OCI-M2 (cell line): ENCODE measurements around the gene SAP30BP.

Source experiments
- DNase-seq: peaks from one replicate; lab custom pipeline; 2025; ENCODE audit not compliant: unreplicated experiment; lab: John Stamatoyannopoulos, UW

SAP30BP gene

GRCh38 chr17:75646638-75646992 lies 20.5 kb upstream of the SAP30BP start:
- DNase-seq = no peak

DNA sequence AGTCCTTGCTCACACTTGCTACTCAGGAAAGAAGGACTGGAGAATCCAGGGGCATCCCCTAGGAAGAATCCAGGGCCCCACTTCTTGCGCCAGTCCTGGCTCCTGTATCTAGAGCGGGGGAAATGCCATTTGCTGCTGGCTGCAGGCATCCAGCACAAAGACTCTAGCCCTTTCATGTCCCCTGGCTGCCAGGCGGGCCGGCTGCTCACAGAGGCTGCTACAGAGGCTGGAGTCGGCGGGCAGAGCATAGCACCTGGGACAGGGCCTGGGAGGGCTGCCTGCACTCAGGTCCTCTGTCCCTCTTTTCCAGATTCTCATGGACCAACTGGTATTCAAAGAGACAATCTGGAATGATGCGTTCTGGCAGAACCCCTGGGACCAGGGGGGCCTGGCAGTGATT lies 20.1 kb upstream of the SAP30BP start:
- DNase-seq = no peak

DNA sequence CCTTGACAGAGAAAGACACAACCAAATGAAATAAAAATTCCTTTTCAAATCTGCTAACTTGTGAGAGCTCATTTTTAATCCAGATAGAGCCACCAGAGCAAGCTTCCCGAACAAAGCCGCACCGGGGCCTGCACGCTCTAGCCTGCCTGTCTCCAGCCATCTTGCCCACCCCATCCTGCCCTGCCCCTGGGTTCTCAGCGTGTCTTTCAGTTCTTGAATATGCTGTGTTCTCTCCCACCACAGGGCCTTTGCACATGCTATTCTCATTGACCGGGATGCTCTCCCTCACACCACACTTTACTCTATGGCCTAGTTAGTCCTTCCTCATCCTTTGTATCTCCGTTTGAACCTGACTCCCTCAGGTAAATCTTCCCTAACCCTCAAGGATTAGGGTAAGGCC lies 19.2 kb upstream of the SAP30BP start:
- no peak for DNase-seq

DNA sequence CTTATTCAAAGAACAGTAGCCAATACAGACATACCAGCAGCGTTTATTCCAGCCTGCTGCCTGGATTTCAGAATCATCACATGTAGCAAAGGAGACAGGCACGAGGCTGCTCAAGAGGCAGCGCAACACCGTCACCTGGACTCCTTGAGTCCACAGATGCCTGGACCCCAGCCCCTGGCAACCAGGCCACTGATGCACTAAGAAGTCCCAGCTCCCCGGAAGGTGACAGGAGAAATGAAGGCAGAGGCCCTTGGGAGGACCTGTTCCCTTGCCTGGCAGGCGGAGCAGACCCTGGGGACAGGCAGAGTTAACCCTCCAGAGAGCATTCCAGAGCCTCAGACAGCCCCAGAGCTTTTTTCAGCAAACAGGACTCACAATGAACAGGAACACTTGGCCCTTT lies 17.5 kb upstream of the SAP30BP start:
- no peak for DNase-seq

GRCh38 chr17:75650874-75651273 lies 16.3 kb upstream of the SAP30BP start:
- no peak for DNase-seq

GRCh38 chr17:75652341-75652740 lies 14.8 kb upstream of the SAP30BP start:
- DNase-seq = no peak

GRCh38 chr17:75652934-75653549 lies 14.1 kb upstream of the SAP30BP start:
- DNase-seq = no peak

DNA sequence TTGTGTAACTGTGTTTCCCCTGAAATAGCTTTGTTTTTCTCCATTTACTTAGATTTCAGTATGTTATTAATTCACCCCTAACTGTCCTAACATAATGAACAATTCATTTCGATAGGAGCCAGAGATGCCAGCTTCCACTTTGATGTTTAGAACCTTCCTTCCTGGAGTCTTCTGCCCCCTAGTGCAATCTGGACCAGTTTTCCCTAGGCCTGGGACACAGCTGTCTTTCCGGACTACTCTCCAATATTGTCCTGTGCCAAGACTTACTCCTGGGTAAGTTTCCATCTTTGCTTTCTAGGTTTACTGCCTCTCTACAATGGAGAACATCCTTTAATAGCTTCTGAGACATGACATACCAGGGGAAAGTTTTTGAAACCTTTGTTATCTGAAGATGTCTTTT lies 13.0 kb upstream of the SAP30BP start:
- no peak for DNase-seq

- DNase-seq = no peak
These were observed 8.9 kb upstream of the SAP30BP start for GRCh38 chr17:75658237-75658636.

- DNase-seq = no peak
These were observed 5.6 kb upstream of the SAP30BP start for GRCh38 chr17:75661531-75661930.

DNA sequence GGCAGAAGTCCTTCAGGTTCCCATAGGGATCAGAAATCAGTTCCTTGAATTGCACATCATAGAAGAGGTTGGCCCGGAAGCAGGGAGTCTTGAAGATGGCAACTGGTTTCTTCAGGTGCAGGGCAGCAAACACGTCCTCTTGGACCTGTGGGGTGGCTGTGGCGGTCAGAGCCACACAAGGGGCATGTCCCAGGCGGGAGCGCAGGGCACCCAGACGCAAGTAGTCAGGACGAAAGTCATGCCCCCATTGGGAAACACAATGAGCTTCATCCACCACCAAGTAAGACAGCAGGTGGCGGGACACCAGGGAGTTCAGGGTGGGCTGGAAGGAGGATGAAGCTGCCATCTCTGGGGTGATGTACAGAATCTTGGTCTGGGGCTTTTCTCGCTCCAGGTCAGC lies 4.6 kb upstream of the SAP30BP start:
- no peak for DNase-seq

- no peak for DNase-seq
These were observed 3.0 kb upstream of the SAP30BP start for GRCh38 chr17:75664099-75664549.

DNA sequence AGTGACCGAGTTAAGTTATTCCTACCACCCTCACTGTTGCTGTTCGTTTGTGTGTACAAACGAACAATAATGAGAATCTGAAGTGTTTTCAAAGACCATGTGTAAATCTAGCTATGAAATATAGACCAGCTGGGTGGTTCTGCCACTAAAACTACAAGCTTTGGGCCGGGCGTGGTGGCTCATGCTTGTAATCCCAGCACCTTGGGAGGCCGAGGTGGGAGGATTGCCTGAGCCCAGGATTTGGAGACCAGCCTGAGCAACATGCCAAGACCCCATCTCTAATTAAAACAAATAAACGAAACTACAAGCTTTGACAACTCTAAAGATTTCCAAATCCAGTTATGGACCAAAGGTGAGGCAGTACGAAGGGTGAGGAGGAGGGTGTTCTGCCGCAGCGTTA lies 1.2 kb upstream of the SAP30BP start:
- no peak for DNase-seq

DNA sequence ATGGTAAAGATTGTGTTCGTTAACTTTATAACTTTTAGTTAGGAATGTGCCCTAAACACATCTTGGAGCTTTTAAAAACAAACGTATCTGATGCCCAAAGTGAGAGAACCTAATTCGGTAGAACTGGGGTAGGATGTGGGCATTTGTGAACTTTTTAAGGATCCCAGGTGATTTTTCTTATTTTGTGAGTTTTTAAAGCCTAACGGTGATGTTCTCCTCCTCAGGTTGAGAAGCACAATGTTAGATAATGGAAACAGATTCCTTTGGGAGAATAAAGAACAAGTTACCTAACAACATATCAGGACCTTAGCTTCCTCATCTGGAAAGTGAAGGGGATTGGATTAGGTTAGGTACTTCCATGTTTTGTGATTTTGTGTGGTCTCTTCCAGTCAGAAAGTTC lies 687 bp downstream of the SAP30BP start:
- no peak for DNase-seq

- no peak for DNase-seq
These were observed 1.4 kb downstream of the SAP30BP start for GRCh38 chr17:75668489-75668888.

- DNase-seq = no peak
These were observed 3.7 kb downstream of the SAP30BP start for GRCh38 chr17:75670868-75671267.

GRCh38 chr17:75672011-75672410 lies 4.9 kb downstream of the SAP30BP start:
- DNase-seq = no peak

GRCh38 chr17:75673487-75673886 lies 6.3 kb downstream of the SAP30BP start:
- no peak for DNase-seq

DNA sequence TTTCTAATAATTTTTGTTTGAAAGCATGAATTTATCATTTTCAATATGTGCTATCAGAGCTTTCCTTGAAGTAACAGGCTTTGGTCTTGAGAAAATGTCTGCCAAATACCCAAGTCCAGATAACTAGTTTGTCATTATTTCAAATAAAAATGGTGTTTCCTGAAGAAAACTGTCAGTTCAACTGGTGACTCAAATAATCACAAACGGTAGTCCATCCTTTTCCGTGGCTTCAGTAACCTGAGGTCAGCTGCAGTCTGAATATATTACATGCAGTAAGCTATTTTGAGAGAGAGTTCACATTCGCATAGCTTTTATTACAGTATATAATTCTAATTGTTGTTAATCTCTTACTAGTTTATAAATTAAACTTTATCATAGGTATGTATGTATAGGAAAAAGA lies 9.3 kb downstream of the SAP30BP start:
- DNase-seq = no peak

- no peak for DNase-seq
These were observed 12.6 kb downstream of the SAP30BP start for GRCh38 chr17:75679706-75680211.

DNA sequence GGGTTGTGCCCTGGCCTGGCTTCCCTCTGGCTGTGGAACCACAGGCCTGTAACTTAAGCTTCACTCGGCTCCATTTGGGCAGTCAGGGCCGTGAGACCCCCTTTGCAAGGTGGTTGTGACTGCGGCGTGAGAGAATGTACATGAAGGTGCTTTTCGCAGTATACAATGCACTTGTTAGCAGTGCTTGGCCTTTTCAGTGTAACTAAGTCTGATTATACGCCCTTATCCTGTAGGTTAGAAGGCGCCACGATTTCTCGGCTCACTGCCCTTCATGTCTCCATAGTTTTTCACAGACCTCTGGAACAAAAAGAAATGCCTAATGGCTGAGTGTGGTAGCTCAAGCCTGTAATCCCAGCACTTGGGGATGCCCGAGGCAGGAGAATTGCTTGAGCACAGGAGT lies 13.3 kb downstream of the SAP30BP start:
- DNase-seq = no peak

GRCh38 chr17:75681289-75681688 lies 14.2 kb downstream of the SAP30BP start:
- no peak for DNase-seq

DNA sequence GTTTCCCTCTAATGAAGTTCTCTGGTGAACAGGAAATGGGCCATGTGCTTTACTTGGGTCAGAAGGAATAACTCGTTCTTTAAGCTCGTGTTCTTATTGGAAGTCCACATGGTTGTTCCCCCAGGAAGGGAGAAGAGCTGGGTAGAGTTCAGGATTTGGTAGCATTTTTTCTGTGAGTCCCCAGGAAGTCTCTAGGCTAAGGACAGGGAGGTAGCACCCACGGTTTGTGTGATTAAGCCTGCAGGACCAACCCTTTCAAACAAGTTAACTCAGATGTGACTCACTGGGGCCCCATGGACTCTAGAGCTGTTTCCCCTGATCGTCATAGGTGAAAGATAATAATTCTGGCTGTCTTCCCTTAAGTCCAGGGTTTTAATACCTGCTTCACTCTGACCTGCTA lies 16.4 kb downstream of the SAP30BP start:
- no peak for DNase-seq
